ENCODE measurements around the gene RPS25. TPM values are rescaled to one million over a fixed set of nuclear protein-coding genes. Genes with fewer than 3 reads are reported as not detected.

RPS25 gene
- total RNA-seq, 1 donor, result 1,259 TPM

DNA sequence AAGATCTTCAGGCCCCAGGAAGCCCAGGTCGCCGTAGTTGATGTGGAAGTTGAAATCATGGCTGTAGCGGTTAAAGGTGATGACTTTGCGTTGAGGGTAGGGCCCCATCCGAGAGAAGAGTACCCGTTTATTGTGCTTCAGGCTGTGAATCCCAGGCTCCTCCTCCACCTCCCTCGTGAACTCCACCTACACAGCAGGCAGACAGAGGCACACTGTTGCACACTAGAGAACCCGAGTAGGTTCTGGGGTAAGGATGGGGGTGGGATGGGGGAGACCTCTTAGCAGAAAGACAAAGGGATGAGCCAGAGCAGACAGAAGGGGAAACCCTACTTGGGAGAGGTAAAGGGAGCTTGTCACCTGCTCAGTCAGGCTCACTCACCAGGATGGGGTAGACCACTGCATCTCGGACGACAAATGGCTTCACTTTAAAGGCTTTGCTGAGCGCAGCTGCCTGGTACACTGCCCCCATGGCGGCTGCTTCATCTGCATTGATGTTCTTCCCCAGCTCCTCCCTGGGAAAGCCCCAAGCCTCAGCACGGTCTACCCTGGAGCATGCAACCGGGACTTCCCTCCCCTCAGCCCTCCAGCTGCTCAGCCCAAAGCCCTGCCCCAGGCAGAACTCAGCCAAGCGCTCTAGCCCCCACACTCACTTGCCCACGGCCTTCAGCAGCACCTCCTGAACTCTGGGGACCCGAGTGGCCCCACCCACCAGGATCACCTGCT lies 33.5 kb upstream of the RPS25 start:
- Histone ChIP-seq H4K20me1 (ENCODE audit: insufficient read depth, low read length) (peaks cover 21% of the 10 kb centered on the region), H3K79me2 (ENCODE audit: insufficient read depth, low read length) (peaks cover 25% of the 10 kb centered on the region), H3K9me3 (ENCODE audit: low read depth, low read length) (no peaks in the 10 kb centered on the region), H3K4me1 (ENCODE audit: insufficient read depth, low read length) (peaks cover 12% of the 10 kb centered on the region), H3K27me3 (ENCODE audit: insufficient read depth, low read length) (no peaks in the 10 kb centered on the region), H3K4me2 (ENCODE audit: insufficient read depth, low read length) (no peak overlapping the region), H2AFZ (ENCODE audit: low read length) (no peak overlapping the region), H3K4me3 (ENCODE audit: insufficient read depth, low read length) (no peak overlapping the region), H3K36me3 (ENCODE audit: insufficient read depth, low read length) (peaks cover 84% of the 10 kb centered on the region), H3K27ac (ENCODE audit: low read depth, low read length) (no peak overlapping the region)
- no peak for TF ChIP-seq CTCF (IDR thresholded peaks at IDR 0.05; ENCODE audit: extremely low read depth, low read depth, low read length)
- peak; percentile 32 for DNase-seq (ENCODE audit: insufficient read length, low spot score, missing footprints)

- Histone ChIP-seq H3K4me2 (ENCODE audit: insufficient read depth, low read length) (no peak overlapping the region), H2AFZ (ENCODE audit: low read length) (no peak overlapping the region), H3K27ac (ENCODE audit: low read depth, low read length) (no peak overlapping the region), H3K4me3 (ENCODE audit: insufficient read depth, low read length) (no peak overlapping the region), H3K4me1 (ENCODE audit: insufficient read depth, low read length) (no peaks in the 10 kb centered on the region), H4K20me1 (ENCODE audit: insufficient read depth, low read length) (peaks cover 10% of the 10 kb centered on the region), H3K27me3 (ENCODE audit: insufficient read depth, low read length) (no peaks in the 10 kb centered on the region), H3K79me2 (ENCODE audit: insufficient read depth, low read length) (no peaks in the 10 kb centered on the region), H3K9me3 (ENCODE audit: low read depth, low read length) (no peaks in the 10 kb centered on the region), H3K36me3 (ENCODE audit: insufficient read depth, low read length) (peaks cover 91% of the 10 kb centered on the region)
- peak; percentile 42 for DNase-seq (ENCODE audit: insufficient read length, low spot score, missing footprints)
- no peak for TF ChIP-seq CTCF (IDR thresholded peaks at IDR 0.05; ENCODE audit: extremely low read depth, low read depth, low read length)
These were observed 30.9 kb upstream of the RPS25 start for GRCh38 chr11:119049081-119049480.

- Histone ChIP-seq H2AFZ (ENCODE audit: low read length) (no peak overlapping the region), H3K4me2 (ENCODE audit: insufficient read depth, low read length) (no peak overlapping the region), H3K36me3 (ENCODE audit: insufficient read depth, low read length) (peaks cover 87% of the 10 kb centered on the region), H3K4me3 (ENCODE audit: insufficient read depth, low read length) (no peak overlapping the region), H3K4me1 (ENCODE audit: insufficient read depth, low read length) (no peaks in the 10 kb centered on the region), H4K20me1 (ENCODE audit: insufficient read depth, low read length) (peaks cover 10% of the 10 kb centered on the region), H3K9me3 (ENCODE audit: low read depth, low read length) (no peaks in the 10 kb centered on the region), H3K79me2 (ENCODE audit: insufficient read depth, low read length) (no peaks in the 10 kb centered on the region), H3K27me3 (ENCODE audit: insufficient read depth, low read length) (no peaks in the 10 kb centered on the region), H3K27ac (ENCODE audit: low read depth, low read length) (no peak overlapping the region)
- TF ChIP-seq CTCF (IDR thresholded peaks at IDR 0.05; ENCODE audit: extremely low read depth, low read depth, low read length), result no peak
- peak; percentile 37 for DNase-seq (ENCODE audit: insufficient read length, low spot score, missing footprints)
These were observed 30.5 kb upstream of the RPS25 start for GRCh38 chr11:119048644-119049043.

DNA sequence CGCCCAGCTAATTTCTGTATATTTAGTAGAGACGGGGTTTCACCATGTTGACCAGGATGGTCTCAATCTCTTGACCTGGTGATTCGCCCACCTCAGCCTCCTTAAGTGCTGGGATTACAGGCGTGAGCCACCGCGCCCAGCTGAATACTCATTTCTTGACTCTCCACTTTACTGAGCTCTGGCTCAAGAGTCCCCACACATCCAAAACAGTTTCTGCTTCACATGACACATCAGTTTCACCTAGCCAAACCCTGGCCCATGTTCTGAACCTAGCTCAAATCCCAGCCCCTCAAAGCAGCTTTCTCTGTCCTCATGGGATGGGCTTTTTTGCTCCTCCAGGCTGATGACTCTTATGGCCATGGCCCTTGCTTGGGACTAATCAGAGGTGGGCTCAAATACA lies 29.1 kb upstream of the RPS25 start:
- H3K79me2 ChIP-seq (ENCODE audit: insufficient read depth, low read length), result no peaks in the 10 kb centered on the region
- no peak overlapping the region for H3K4me2 ChIP-seq (ENCODE audit: insufficient read depth, low read length)
- H2AFZ ChIP-seq (ENCODE audit: low read length), result no peak overlapping the region
- no peaks in the 10 kb centered on the region for H3K4me1 ChIP-seq (ENCODE audit: insufficient read depth, low read length)
- no peak overlapping the region for H3K4me3 ChIP-seq (ENCODE audit: insufficient read depth, low read length)
- no peak overlapping the region for H3K27ac ChIP-seq (ENCODE audit: low read depth, low read length)
- no peak for TF ChIP-seq CTCF (IDR thresholded peaks at IDR 0.05; ENCODE audit: extremely low read depth, low read depth, low read length)
- H3K9me3 ChIP-seq (ENCODE audit: low read depth, low read length), result no peaks in the 10 kb centered on the region
- no peak for DNase-seq (ENCODE audit: insufficient read length, low spot score, missing footprints)
- no peaks in the 10 kb centered on the region for H3K27me3 ChIP-seq (ENCODE audit: insufficient read depth, low read length)
- peaks cover 6% of the 10 kb centered on the region for H4K20me1 ChIP-seq (ENCODE audit: insufficient read depth, low read length)
- peaks cover 73% of the 10 kb centered on the region for H3K36me3 ChIP-seq (ENCODE audit: insufficient read depth, low read length)
